Hepatic stellate cell (primary cell): Measurements from ENCODE around the gene HOXD10.
A peak's percentile ranks its signal among the peaks of the same experiment; 100 is the strongest.

Experiments used
- DNase-seq: peaks from one replicate; pipeline ENCODE4 v3.0.0; 2011; ENCODE audit warnings: low spot score

The HOXD10 gene

GRCh38 chr2:176096243-176096985 lies 20.2 kb upstream of the HOXD10 start:
- no peak for DNase-seq

DNA sequence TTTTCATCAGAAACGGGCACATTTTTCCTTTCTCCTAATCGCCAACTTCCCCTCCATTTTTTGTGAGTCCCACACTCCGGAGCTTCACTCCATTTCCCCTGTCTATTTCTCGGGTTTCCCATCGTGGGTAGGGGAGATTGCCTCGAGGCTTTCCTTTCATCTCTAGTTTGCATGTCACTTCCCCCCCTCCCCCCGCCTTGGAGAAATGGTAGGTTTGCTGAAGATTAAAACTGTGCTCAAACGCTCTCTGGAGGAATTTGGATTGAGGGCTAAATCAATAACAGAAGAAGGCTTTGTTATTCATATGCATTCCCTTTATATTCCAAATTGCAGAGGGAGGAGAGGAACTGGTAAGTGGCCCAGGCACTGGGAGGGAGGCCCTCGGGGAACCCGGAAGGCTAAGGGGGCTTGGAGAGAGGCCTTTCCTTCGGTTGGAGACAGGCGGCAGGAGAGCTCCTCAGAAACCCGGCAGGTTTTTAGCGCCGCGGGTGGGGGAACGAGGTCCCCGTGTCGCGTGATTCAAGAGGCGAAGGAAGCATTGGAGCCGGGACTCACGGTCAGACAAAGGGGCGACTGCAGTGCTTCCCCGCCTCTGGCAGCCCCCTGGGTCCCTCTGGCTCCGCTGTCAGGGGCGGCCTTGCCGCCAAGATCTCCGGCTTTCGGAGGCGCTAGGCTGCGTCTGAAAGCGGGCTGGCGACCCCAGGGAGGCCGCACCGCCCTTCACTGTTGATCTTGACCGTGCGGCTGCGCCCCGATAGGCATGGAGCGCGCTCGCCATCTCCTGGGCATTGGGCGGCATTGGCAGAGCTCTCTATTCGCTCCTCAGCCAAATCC lies 19.4 kb upstream of the HOXD10 start:
- DNase-seq = peak; percentile 90

GRCh38 chr2:176097820-176098365 lies 18.7 kb upstream of the HOXD10 start:
- DNase-seq = no peak

DNA sequence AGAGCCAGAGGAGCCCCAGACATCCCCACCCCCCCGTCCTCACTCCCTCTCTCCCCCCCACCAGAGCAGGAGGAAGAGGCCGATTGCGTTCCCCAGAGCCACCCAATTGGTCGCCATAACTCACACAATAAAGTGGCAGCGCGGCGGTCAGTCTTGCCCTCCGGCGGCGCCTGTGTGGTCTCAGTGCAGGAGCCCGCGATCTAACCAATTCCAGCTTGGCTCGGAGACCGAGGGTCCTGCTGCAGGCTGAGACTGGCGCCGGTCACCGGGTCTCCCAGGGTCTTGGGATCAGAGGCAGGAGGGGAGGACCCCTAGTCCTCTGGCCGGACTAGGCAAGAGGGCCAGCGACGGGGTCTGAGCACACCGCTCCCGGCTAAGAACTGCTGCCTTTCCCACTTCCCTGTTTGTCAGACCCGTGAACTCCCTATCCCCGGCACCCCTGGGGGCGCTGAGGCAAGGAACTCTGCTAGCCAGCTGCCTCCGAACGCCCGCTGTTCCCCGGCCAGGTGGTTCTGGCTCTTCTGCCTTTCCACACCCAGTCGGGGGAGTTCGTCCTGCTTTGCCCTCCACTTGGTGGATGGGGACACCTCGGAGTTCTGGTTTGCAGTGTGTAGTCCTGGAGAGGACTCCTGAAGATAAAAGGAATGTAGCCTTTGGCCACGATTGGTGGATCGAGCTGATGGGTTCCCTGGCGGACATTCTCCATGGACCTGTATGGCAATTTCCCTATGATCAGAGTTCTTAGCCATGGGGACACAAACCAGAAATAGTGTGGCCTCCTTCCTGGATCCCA lies 18.0 kb upstream of the HOXD10 start:
- DNase-seq = no peak

- no peak for DNase-seq
These were observed 17.3 kb upstream of the HOXD10 start for GRCh38 chr2:176099159-176099727.

- DNase-seq = no peak
These were observed 16.6 kb upstream of the HOXD10 start, which contains the start of gene HOXD12 for GRCh38 chr2:176099728-176100546. TSS of gene HOXD12 (plus strand) at chr2:176099795. CDS start at chr2:176099802, 7 bp downstream.

DNA sequence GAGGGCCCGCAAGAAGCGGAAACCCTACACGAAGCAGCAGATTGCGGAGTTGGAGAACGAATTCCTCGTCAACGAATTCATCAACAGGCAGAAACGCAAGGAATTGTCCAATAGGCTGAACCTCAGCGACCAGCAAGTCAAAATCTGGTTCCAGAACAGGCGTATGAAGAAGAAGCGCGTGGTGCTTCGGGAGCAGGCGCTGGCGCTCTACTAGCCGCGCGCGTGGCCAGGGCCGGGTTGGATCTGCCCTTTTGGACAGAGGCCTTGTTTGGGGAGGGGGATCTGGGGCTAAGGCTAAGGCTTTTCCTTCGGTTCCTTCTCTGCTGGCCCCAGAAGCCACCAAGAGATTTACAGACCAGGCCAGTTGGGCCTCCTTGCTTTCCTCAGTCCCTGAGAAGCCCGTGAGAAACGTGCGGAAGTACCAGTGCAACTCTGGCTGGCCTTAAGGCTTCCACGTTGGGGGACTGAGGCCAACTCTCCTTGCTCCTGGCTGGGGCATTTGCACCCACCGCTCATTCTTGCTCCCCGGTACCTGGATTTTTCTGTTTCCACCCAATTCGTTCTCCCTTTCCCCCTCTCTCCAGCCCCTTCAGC lies 15.9 kb upstream of the HOXD10 start:
- no peak for DNase-seq

GRCh38 chr2:176101216-176101830 lies 15.3 kb upstream of the HOXD10 start:
- no peak for DNase-seq

GRCh38 chr2:176101842-176102241 lies 14.7 kb upstream of the HOXD10 start:
- no peak for DNase-seq

GRCh38 chr2:176102309-176102866 lies 14.2 kb upstream of the HOXD10 start:
- DNase-seq = no peak

DNA sequence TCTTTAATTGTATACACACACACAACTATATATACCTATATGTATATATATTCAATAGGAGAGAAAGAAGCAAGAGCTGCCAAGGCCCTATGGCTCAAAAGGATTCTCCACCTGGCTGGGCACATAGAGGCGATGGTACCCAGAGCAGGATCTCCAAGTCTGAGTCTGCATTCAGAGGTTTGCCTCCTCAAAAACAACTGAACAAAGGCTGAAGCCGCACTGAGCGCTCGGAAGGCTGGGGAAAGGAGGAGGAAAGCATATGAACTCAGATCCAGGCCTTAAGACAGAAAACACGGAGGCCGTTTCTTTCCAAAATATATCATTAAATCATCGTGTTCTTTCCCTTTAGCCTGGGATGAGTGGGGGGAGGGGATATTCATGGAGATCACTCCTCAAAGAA lies 13.4 kb upstream of the HOXD10 start:
- no peak for DNase-seq

DNA sequence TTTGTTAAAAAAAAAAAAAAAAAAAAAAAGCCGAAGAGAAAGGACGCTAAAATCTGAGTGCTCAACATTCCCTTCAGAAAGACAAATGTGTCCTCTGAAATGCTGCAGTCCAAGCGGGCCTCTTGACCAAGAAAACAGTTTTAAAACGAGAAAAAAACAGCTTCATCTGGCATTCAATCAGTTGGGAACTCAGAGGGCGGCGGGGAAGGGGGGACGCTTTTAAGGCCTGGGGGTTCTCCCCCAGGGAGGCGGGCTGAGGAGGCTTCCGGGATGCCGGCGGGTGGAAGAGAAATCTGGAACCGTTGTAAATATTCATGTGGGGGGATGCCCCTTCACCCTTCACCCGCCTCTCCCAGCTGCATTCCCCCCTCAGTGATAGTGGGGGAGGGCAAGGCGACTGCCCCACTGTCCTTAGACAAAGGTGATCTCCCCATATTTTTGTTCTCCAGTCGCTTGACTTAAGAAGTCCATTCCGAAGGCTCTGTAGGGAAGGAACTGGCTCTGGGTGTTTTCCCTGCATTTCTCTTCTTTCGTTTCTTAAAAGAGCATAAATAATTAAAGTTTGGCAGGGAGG lies 12.7 kb upstream of the HOXD10 start:
- DNase-seq = no peak

GRCh38 chr2:176104316-176105077 lies 12.1 kb upstream of the HOXD10 start:
- peak; percentile 54 for DNase-seq

DNA sequence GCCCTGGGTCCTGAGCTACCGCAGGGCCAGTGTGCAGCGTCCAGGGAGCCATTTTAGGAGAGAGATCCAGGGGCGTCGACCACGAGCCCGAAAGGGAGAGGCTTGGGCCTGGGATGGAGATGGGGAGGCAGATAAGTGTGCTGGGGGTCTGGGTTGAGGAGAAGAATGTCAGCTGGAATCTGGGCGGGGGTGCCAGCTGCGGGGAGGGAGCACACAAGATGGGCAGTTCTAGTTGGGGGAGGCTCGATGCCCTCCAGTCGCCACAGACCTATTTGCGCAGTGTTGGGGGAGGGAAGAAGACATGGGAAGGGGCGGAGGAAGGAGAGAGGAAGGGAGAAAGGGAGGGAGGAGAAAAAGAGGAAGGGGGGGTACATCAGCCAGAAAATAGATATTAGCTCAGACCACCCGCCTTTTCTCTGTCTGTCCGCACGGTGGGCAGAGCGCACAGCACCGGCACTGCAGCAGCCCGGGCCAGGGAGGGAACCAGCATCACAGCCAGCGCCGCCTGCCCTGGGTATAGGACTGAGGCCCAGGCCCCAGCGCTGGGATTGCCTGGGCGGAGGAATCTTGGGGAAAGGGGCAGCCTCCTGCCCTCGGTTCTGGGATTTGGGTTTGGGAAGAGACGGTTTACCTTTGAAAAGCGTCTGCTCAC lies 11.4 kb upstream of the HOXD10 start:
- DNase-seq = no peak

DNA sequence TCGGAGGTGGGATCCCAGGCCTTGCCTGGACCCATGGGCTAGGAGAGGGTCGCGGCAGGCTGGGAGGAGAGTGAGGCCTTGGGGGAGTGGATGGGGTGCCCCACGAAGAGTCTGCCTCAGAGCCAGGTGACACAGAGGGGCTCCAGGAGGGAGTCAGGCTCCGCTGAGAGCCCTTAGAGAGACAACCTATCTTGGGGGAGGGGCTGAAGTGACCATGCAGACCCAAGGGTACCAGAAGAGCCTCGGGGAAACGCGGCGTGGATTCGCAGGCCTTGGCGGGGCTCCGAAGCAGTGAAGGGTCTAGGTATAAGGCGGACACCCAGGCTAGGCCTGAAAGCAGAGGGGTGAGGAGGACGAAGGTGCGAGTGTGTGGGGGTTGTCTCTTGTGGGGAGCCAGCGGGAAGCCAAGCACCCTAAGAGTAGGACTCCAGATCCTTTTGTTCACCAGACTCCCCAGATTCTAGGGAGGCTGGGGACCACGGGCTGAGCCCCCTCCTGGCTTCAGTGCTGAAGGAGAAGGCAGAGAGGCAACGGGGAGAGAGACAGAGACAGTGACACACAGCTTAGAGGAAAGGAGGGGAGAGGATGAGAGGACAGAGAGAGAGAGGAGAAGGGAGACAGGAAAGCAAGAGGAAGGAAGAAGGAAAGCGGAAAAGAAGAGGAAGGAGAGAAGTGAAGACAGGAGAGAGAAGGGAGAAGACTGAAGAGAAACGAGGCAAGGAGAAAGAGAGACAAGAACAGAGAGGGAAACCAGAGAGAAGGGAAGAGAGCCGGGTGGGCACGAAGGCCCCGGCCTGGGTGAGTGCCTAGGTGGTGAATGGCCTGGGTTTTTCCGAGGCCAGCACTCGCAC lies 10.6 kb upstream of the HOXD10 start:
- no peak for DNase-seq

- DNase-seq = no peak
These were observed 9.7 kb upstream of the HOXD10 start, which contains the start of gene HOXD11 for GRCh38 chr2:176106581-176107539. TSS of gene HOXD11 (plus strand) at chr2:176107280. CDS start at chr2:176107356, 76 bp downstream.
